IMR-90 (cell line): ENCODE results near the gene TMEM63A. TPM values are rescaled to one million over a fixed set of nuclear protein-coding genes. Genes with fewer than 3 reads are reported as not detected.

Experiments
- ATAC-seq: fragments of 200-7000 bp; cut with Tn5 transposase; 2 replicates; pipeline ENCODE4 v1.9.1; 2020; ENCODE audit warnings: low read depth, mild to moderate bottlenecking, moderate library complexity
- BruUV-seq: library from RNA; stranded (reverse); fragments of 400-500 nt; replicated peaks from 2 replicates; lab custom pipeline; 2021; lab: Mats Ljungman, UMichigan
- CTCF ChIA-PET: fragments of 300-600 bp; formaldehyde crosslinking; extraction: SDS; loops from one replicate; lab custom pipeline; 2021; ENCODE audit warnings: antibody characterized with exemption; lab: Yijun Ruan, JAX
- POLR2A ChIA-PET: fragments of 300-600 bp; sonication (Branson Sonifier 250); formaldehyde crosslinking; loops from one replicate; lab custom pipeline; 2022; ENCODE audit warnings: antibody characterized with exemption; ENCODE audit not compliant: unreplicated experiment; lab: Charles Lee
- DNase-seq: peaks from one replicate; pipeline ENCODE4 v3.0.0; 2013
- H2AFZ ChIP-seq: replicated peaks from 2 replicates; pipeline ENCODE3; 2013; ENCODE audit warnings: low read length, mild to moderate bottlenecking; ENCODE audit not compliant: poor library complexity
- H2AK5ac ChIP-seq: 2 replicates; pipeline ENCODE4 v1.6.1; 2013; ENCODE audit warnings: low read depth, low read length, inconsistent platforms
- H2AK9ac ChIP-seq: replicated peaks from 2 replicates; pipeline ENCODE3; 2013; ENCODE audit warnings: mild to moderate bottlenecking, low read depth, low read length, moderate library complexity; ENCODE audit not compliant: poor library complexity
- H2BK120ac ChIP-seq: 2 replicates; pipeline ENCODE4 v1.6.1; 2013; ENCODE audit warnings: low read depth, low read length, inconsistent platforms
- H2BK15ac ChIP-seq: 3 replicates; pipeline ENCODE4 v1.6.1; 2013; ENCODE audit warnings: low read depth, low read length, inconsistent platforms
- H2BK20ac ChIP-seq: 2 replicates; pipeline ENCODE4 v1.6.1; 2013; ENCODE audit warnings: low read depth, mild to moderate bottlenecking, inconsistent platforms, low read length, moderate library complexity
- H2BK5ac ChIP-seq: 2 replicates; pipeline ENCODE4 v1.6.1; 2013; ENCODE audit warnings: mild to moderate bottlenecking, low read depth, low read length, inconsistent platforms; ENCODE audit not compliant: poor library complexity, severe bottlenecking
- H3K14ac ChIP-seq: replicated peaks from 2 replicates; pipeline ENCODE4 v1.6.1; 2013; ENCODE audit warnings: low read depth, low read length, inconsistent platforms
- H3K18ac ChIP-seq: 2 replicates; pipeline ENCODE4 v1.6.1; 2013; ENCODE audit warnings: low read depth, low read length, control low read depth
- H3K23ac ChIP-seq: 2 replicates; pipeline ENCODE4 v1.6.1; 2013; ENCODE audit warnings: low read depth, low read length, inconsistent platforms
- H3K27ac ChIP-seq: 2 replicates; pipeline ENCODE4 v1.5.1; 2013; ENCODE audit warnings: mild to moderate bottlenecking, control low read depth, low read length; ENCODE audit not compliant: insufficient read depth
- H3K27me3 ChIP-seq: 2 replicates; pipeline ENCODE4 v1.6.1; 2013; ENCODE audit warnings: low read length; ENCODE audit not compliant: control insufficient read depth, insufficient read depth
- H3K36me3 ChIP-seq: 2 replicates; pipeline ENCODE4 v1.6.1; 2013; ENCODE audit warnings: low read length, mixed read lengths; ENCODE audit not compliant: control insufficient read depth, insufficient read depth
- H3K4ac ChIP-seq: 2 replicates; pipeline ENCODE4 v1.6.1; 2013; ENCODE audit warnings: low read depth, low read length, inconsistent platforms
- H3K4me1 ChIP-seq: 2 replicates; pipeline ENCODE4 v1.6.1; 2013; ENCODE audit warnings: low read length, mixed read lengths; ENCODE audit not compliant: control insufficient read depth, insufficient read depth
- H3K4me2 ChIP-seq: 2 replicates; pipeline ENCODE4 v1.6.1; 2013; ENCODE audit warnings: low read depth, mild to moderate bottlenecking, control low read depth, low read length, moderate library complexity
- H3K4me3 ChIP-seq: 2 replicates; pipeline ENCODE4 v1.5.1; 2013; ENCODE audit warnings: low read depth, mild to moderate bottlenecking, control low read depth, low read length, moderate library complexity; ENCODE audit not compliant: insufficient read depth
- H3K56ac ChIP-seq: 2 replicates; pipeline ENCODE4 v1.6.1; 2013; ENCODE audit warnings: low read length, inconsistent platforms; ENCODE audit not compliant: insufficient read depth; ENCODE audit errors: extremely low read depth
- H3K79me1 ChIP-seq, 2 experiments: 2 replicates each; pipeline ENCODE4 v1.6.1; 2013; ENCODE audit warnings: low read length in 2 of 2, inconsistent platforms in 1 of 2, low read depth in 1 of 2
- H3K9ac ChIP-seq: 2 replicates; pipeline ENCODE4 v1.6.1; 2013; ENCODE audit warnings: low read depth, low read length, control low read depth
- H3K9me1 ChIP-seq: 2 replicates; pipeline ENCODE4 v1.6.1; 2013; ENCODE audit warnings: low read length, inconsistent platforms; ENCODE audit not compliant: insufficient read depth
- H3K9me3 ChIP-seq: 2 replicates; pipeline ENCODE4 v1.6.1; 2013; ENCODE audit warnings: low read length; ENCODE audit not compliant: control insufficient read depth, insufficient read depth
- H4K20me1 ChIP-seq: 2 replicates; pipeline ENCODE4 v1.6.1; 2013; ENCODE audit warnings: low read length, inconsistent platforms; ENCODE audit not compliant: insufficient read depth
- H4K5ac ChIP-seq: 2 replicates; pipeline ENCODE4 v1.6.1; 2013; ENCODE audit warnings: mild to moderate bottlenecking, low read depth, low read length, control low read depth
- H4K8ac ChIP-seq, 2 experiments: 2 replicates each; pipeline ENCODE4 v1.6.1; 2013; ENCODE audit warnings: low read depth in 2 of 2, low read length in 2 of 2, control low read depth in 1 of 2, inconsistent platforms in 1 of 2
- H4K91ac ChIP-seq: 2 replicates; pipeline ENCODE4 v1.6.1; 2013; ENCODE audit warnings: low read depth, low read length, inconsistent platforms; ENCODE audit not compliant: insufficient read depth
- BHLHE40 ChIP-seq: fragments of 150-350 bp; IDR thresholded peaks from 2 replicates; pipeline ENCODE4 v1.6.1; 2016; ENCODE audit warnings: mild to moderate bottlenecking, low read depth, low read length
- CEBPB ChIP-seq: IDR thresholded peaks from 2 replicates; pipeline ENCODE4 v1.6.1; 2012; ENCODE audit warnings: low read depth, low read length, improper control_type of control experiment
- CHD1 ChIP-seq: IDR thresholded peaks from 2 replicates; pipeline ENCODE4 v1.6.1; 2012; ENCODE audit warnings: low read depth, low read length, improper control_type of control experiment
- FOS ChIP-seq: fragments of 150-350 bp; IDR thresholded peaks from 2 replicates; pipeline ENCODE4 v1.6.1; 2016; ENCODE audit warnings: low read depth, low read length
- MAFK ChIP-seq: IDR thresholded peaks from 2 replicates; pipeline ENCODE4 v1.6.1; 2012; ENCODE audit warnings: low read depth, low read length, improper control_type of control experiment
- MAZ ChIP-seq: IDR thresholded peaks from 2 replicates; pipeline ENCODE4 v1.6.1; 2012; ENCODE audit warnings: low read depth, mild to moderate bottlenecking, low read length, improper control_type of control experiment, moderate library complexity, borderline replicate concordance
- MXI1 ChIP-seq: IDR thresholded peaks from 2 replicates; pipeline ENCODE4 v1.6.1; 2012; ENCODE audit warnings: low read depth, mild to moderate bottlenecking, low read length, moderate library complexity, borderline replicate concordance
- NFE2L2 ChIP-seq: fragments of 150-350 bp; IDR thresholded peaks from 2 replicates; pipeline ENCODE4 v1.6.1; 2016; ENCODE audit warnings: low read depth, mild to moderate bottlenecking, low read length
- POLR2A ChIP-seq: IDR thresholded peaks from 2 replicates; pipeline ENCODE4 v1.6.1; 2012; ENCODE audit warnings: mild to moderate bottlenecking, low read depth, low read length
- RAD21 ChIP-seq: IDR thresholded peaks from 2 replicates; pipeline ENCODE4 v1.6.1; 2012; ENCODE audit warnings: low read length, improper control_type of control experiment
- RCOR1 ChIP-seq: IDR thresholded peaks from 2 replicates; pipeline ENCODE4 v1.6.1; 2012; ENCODE audit warnings: mild to moderate bottlenecking, low read length, improper control_type of control experiment; ENCODE audit not compliant: insufficient replicate concordance
- RFX5 ChIP-seq: IDR thresholded peaks from 2 replicates; pipeline ENCODE4 v1.8.0; 2012; ENCODE audit warnings: low read depth, mild to moderate bottlenecking, low read length, moderate library complexity
- SMC3 ChIP-seq: fragments of 150-350 bp; IDR thresholded peaks from 2 replicates; pipeline ENCODE4 v1.6.1; 2016; ENCODE audit warnings: low read depth, mild to moderate bottlenecking, antibody characterized with exemption, low read length, moderate library complexity
- WGBS, 2 experiments: methylation state at CpG; one replicate each; pipeline versions ENCODE4 v1.1.5 to v1.1.7; 2013; ENCODE audit warnings: missing lambda C conversion rate in 2 of 2; ENCODE audit not compliant: insufficient read length in 1 of 2; ENCODE audit errors: extremely low coverage in 2 of 2; 5-methylcytosine and 5-hydroxymethylcytosine counted together
- dilution Hi-C: fragments of 300-500 bp; cut with HindIII; formaldehyde crosslinking; loops from one replicate; pipeline ENCODE4 v1.14.3; 2018; ENCODE audit warnings: low sequenced_read_pairs; ENCODE audit not compliant: unreplicated experiment
- in situ Hi-C: fragments of 300-500 bp; cut with MboI; formaldehyde crosslinking; loops from 3 replicates; pipeline ENCODE4 v1.14.3; 2019; ENCODE audit warnings: low sequenced_read_pairs, inconsistent platforms, mixed read lengths
- intact Hi-C: fragments of 100-400 bp; cut with micrococcal nuclease; formaldehyde crosslinking; loops from 2 replicates; pipeline ENCODE4 v1.10.0; 2022
- polyA plus RNA-seq, 3 experiments: library from polyadenylated mRNA; depleted of rRNA; stranded (reverse); fragments of >200 nt; gene quantifications; 2 replicates each; pipeline ENCODE4 v1.2.3, GENCODE V29; 2012; ENCODE audit warnings: low replicate concordance in 1 of 3
- total RNA-seq: library from RNA; depleted of rRNA; stranded (reverse); fragments of >200 nt; gene quantifications from 2 replicates; pipeline ENCODE4 v1.2.3, GENCODE V29; 2012
- TF ChIP-seq, protein P1 (sequence below): conservative IDR thresholded peaks from 2 replicates; pipeline ENCODE4 v1.5.1; 2012; ENCODE audit warnings: mild to moderate bottlenecking, low read depth, low read length, improper control_type of control experiment
- TF ChIP-seq, protein P2 (sequence below): fragments of 150-350 bp; IDR thresholded peaks from 2 replicates; pipeline ENCODE4 v1.6.1; 2016; ENCODE audit warnings: low read depth, mild to moderate bottlenecking, low read length, moderate library complexity, borderline replicate concordance
- TF ChIP-seq, protein P3 (sequence below): fragments of 150-350 bp; IDR thresholded peaks from 2 replicates; pipeline ENCODE4 v1.6.1; 2017; ENCODE audit warnings: mild to moderate bottlenecking, antibody characterized with exemption, low read length, low read depth

Gene TMEM63A
- total and polyA plus RNA-seq, 2 of the 4 experiments (the other 2 are of a cell fraction) = 4.7 to 23.3 TPM

DNA sequence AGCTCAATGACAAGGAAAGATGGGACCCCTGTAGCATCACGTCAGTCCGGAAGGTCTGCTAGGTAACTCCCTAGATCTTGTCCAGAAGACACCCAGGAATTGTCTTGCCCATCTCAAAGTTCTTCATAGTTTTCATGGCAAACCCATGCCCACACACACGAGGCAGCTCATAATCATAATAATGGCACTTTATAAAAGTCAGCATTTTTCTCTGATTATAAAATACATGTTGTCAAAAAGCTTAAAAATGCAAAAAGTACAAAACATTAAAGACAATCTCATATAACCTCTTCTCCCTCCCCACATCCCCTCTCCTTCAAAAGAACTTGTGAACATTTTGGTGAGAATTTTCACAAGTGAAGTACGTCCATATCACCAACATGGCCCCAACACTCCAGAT lies 41.5 kb downstream of the TMEM63A start:
- intact Hi-C loops (loop anchor here (10.0 kb wide), 1 partner anchor 134 kb away; no protein-coding TSS in a partner anchor), dilution Hi-C loops (no loop called here), in situ Hi-C loops (loop anchor here (10.0 kb wide), 1 partner anchor 366 kb away; no protein-coding TSS in a partner anchor)
- no peak overlapping the region for H4K5ac ChIP-seq
- no peak overlapping the region for H3K4me2 ChIP-seq
- H3K9me1 ChIP-seq = no peaks in the 10 kb centered on the region
- H3K4ac ChIP-seq = no peak overlapping the region
- peaks cover 26% of the 10 kb centered on the region; the same call in 1 of the 2 replicates for H3K36me3 ChIP-seq
- H3K23ac ChIP-seq = no peak overlapping the region
- H3K4me3 ChIP-seq = no peak overlapping the region
- WGBS, 2 experiments = no CpG with 5 or more reads among the region's 4 CpGs
- DNase-seq (no peak), ATAC-seq (no peak)
- no peak overlapping the region for H3K9ac ChIP-seq
- no peak overlapping the region for H3K14ac ChIP-seq
- H2BK120ac ChIP-seq = no peak overlapping the region
- no peaks in the 10 kb centered on the region for H4K20me1 ChIP-seq
- TF ChIP-seq MXI1 (no peak), CHD1 (no peak), RAD21 (no peak), BHLHE40 (no peak), MAFK (no peak), SMC3 (no peak), FOS (no peak), RCOR1 (no peak), CEBPB (no peak), NFE2L2 (no peak), POLR2A (no peak), RFX5 (no peak), MAZ (no peak)
- TF ChIP-seq, protein P1, sequence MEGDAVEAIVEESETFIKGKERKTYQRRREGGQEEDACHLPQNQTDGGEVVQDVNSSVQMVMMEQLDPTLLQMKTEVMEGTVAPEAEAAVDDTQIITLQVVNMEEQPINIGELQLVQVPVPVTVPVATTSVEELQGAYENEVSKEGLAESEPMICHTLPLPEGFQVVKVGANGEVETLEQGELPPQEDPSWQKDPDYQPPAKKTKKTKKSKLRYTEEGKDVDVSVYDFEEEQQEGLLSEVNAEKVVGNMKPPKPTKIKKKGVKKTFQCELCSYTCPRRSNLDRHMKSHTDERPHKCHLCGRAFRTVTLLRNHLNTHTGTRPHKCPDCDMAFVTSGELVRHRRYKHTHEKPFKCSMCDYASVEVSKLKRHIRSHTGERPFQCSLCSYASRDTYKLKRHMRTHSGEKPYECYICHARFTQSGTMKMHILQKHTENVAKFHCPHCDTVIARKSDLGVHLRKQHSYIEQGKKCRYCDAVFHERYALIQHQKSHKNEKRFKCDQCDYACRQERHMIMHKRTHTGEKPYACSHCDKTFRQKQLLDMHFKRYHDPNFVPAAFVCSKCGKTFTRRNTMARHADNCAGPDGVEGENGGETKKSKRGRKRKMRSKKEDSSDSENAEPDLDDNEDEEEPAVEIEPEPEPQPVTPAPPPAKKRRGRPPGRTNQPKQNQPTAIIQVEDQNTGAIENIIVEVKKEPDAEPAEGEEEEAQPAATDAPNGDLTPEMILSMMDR = no peak
- TF ChIP-seq, protein P2, sequence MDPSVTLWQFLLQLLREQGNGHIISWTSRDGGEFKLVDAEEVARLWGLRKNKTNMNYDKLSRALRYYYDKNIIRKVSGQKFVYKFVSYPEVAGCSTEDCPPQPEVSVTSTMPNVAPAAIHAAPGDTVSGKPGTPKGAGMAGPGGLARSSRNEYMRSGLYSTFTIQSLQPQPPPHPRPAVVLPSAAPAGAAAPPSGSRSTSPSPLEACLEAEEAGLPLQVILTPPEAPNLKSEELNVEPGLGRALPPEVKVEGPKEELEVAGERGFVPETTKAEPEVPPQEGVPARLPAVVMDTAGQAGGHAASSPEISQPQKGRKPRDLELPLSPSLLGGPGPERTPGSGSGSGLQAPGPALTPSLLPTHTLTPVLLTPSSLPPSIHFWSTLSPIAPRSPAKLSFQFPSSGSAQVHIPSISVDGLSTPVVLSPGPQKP = no peak
- TF ChIP-seq, protein P3, sequence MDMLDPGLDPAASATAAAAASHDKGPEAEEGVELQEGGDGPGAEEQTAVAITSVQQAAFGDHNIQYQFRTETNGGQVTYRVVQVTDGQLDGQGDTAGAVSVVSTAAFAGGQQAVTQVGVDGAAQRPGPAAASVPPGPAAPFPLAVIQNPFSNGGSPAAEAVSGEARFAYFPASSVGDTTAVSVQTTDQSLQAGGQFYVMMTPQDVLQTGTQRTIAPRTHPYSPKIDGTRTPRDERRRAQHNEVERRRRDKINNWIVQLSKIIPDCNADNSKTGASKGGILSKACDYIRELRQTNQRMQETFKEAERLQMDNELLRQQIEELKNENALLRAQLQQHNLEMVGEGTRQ = no peak
- H2AK5ac ChIP-seq = no peak overlapping the region
- no peak overlapping the region for H4K91ac ChIP-seq
- H3K27ac ChIP-seq = no peak overlapping the region
- no peak overlapping the region for H2AK9ac ChIP-seq
- no peak overlapping the region for H2BK5ac ChIP-seq
- no peak overlapping the region for H2AFZ ChIP-seq
- no peaks in the 10 kb centered on the region for H3K9me3 ChIP-seq
- BruUV-seq = no TSS peak
- CTCF ChIA-PET = no interaction called here
- no peaks in the 10 kb centered on the region; the same call in 1 of the 2 replicates for H3K4me1 ChIP-seq
- H2BK15ac ChIP-seq = no peak overlapping the region
- no peak overlapping the region for H3K18ac ChIP-seq
- no peaks in the 10 kb centered on the region for H3K79me1 ChIP-seq
- H3K56ac ChIP-seq = no peak overlapping the region
- no peak overlapping the region for H2BK20ac ChIP-seq
- no peaks in the 10 kb centered on the region for H3K27me3 ChIP-seq
- POLR2A ChIA-PET = no interaction called here
- H4K8ac ChIP-seq = no peak overlapping the region
